Esophagus muscularis mucosa (tissue), 3 donors: ENCODE data around the gene MTOR.

Experiments used
- POLR2A ChIP-seq: fragments of 450-650 bp; IDR thresholded peaks from one replicate; pipeline ENCODE4 v1.6.1; 2017; ENCODE audit warnings: antibody characterized with exemption, moderate library complexity, mild to moderate bottlenecking, low read depth
- TF ChIP-seq, protein P1 (sequence below), 3 experiments: fragments of 200-600 bp in 2 of 3; fragments of 450-650 bp in 1 of 3; sonication (generic) in 2 of 3; IDR thresholded peaks; one replicate each; pipeline ENCODE4 v1.5.1; 2017 to 2019; ENCODE audit warnings: antibody characterized with exemption in 3 of 3, mild to moderate bottlenecking in 2 of 3, moderate library complexity in 1 of 3

DNA sequence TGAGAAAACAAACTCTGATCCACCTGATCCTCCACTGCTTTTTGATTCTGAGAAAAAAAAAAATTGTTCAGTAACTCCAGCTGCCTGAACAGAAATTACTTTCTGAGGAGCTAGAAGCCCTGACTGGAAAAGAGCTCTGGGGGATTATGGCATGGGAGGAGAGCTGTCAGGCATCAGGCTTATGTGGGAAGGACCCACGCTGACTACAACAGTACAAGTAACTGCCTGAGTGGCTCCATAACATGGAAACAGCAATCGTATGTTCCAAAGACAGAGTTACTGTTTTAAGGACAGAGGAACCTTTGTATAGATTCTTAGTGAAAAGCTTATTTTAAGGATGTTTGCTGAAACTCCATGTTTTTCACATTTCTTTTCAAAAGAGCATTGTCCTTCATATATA, 74.4 kb downstream of the MTOR start:
- TF ChIP-seq POLR2A, result no peak
- TF ChIP-seq, protein P1, sequence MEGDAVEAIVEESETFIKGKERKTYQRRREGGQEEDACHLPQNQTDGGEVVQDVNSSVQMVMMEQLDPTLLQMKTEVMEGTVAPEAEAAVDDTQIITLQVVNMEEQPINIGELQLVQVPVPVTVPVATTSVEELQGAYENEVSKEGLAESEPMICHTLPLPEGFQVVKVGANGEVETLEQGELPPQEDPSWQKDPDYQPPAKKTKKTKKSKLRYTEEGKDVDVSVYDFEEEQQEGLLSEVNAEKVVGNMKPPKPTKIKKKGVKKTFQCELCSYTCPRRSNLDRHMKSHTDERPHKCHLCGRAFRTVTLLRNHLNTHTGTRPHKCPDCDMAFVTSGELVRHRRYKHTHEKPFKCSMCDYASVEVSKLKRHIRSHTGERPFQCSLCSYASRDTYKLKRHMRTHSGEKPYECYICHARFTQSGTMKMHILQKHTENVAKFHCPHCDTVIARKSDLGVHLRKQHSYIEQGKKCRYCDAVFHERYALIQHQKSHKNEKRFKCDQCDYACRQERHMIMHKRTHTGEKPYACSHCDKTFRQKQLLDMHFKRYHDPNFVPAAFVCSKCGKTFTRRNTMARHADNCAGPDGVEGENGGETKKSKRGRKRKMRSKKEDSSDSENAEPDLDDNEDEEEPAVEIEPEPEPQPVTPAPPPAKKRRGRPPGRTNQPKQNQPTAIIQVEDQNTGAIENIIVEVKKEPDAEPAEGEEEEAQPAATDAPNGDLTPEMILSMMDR (IDR thresholded peaks at IDR 0.05), result no peak
